ENCODE results near the gene PRG3. TPM values are rescaled to one million over a fixed set of nuclear protein-coding genes. Genes with fewer than 3 reads are reported as not detected.
"Not testable (repeated sequence)": the region's sequence is repeated elsewhere in the genome, so short reads cannot be mapped to it uniquely, and the experiment has no call there.

The PRG3 gene
- total RNA-seq, 1 experiment from 2014 or later: not detected

DNA sequence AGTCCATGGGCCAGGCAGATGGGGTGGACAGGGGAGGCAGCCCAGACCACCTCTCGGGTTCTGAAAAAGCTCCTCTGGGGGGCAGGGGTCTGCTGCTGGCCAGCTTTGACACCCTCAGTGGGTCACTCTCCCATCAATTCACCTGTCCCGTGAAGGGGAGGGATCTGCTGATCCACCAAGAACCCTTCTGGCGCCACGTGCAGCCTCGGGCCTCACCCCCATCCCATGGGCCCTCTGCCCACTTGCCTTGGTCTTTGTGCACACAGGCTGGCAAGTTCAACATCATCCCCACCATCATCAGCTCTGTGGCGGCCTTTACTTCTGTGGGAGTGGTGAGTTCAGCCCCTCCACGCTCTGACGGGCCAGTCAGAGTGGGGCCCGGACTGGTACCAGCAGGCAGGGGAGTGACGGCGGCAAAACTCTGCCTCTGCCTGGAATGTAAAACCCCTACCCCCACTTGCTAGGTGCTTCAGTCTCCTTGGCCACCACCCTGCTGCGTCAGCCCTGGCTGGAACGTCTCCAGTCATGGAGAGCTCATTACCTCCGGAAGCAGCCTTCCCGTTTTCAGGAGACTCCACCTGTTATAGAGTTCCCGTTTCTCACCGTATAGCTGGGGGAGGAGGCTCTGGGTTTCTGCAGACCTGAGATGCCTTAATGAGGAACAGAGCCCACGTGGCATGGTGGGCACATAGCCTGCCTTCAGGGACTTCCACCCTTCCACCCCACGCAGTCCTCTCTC is 12.7 kb downstream of the PRG3 start:
- Histone ChIP-seq H3K4me3 (no peak overlapping the region), H3K27ac (no peak overlapping the region), H3K27me3 (replicated peaks) (peaks cover 3% of the 10 kb centered on the region; the same call in 1 of the 2 replicates), H3K9me3 (replicated peaks) (no peaks in the 10 kb centered on the region), H3K4me1 (replicated peaks) (no peaks in the 10 kb centered on the region; the same call in 1 of the 2 replicates), H3K36me3 (no peaks in the 10 kb centered on the region)
- DNase-seq (ENCODE audit: low read depth in 1 of 2, low spot score in 2 of 2): no peak

DNA sequence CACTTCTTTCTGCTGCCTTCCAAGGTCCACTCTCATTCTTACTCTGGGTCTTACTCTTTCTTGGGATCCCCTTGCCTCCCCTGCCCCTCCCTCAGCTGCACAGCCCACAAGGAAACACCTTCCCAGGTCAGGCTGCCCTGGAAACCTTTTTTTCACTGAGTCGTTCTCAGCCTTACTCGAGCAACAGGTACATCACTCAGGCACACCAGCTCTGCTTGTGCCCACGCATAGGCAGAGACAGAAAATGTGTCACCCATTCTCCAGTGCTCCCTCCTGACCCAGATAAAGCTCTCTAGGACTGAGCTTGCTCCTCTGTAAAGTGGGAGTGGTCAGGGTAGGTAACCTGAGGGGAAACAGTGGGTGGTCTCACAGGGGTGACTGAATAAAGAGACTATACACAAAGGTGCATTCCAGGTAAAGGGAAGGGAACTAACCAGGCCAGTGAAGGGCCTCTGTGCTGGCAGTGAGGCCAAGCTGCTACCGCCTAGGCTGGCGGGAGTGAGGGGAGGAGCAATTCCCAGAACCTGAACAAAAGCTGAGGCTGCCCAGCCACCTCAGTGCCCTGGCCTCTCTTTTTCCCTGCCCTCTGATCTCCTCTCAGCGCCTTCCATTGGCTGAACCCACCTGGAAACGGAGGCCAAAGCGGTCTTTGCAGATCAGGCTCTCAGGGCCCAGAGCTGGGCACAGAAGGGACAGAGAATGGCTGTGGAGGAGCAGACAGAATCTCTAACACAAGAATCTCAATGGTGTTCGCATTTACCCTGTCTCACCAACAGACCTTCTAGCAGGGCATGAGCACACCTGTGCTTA is 15.9 kb downstream of the PRG3 start:
- no peak overlapping the region for H3K27ac ChIP-seq
- H3K4me3 ChIP-seq: no peak overlapping the region
- peaks cover 6% of the 10 kb centered on the region for H3K27me3 ChIP-seq (replicated peaks)
- no peaks in the 10 kb centered on the region for H3K36me3 ChIP-seq
- no peaks in the 10 kb centered on the region; the same call in 1 of the 2 replicates for H3K4me1 ChIP-seq (replicated peaks)
- no peak for DNase-seq (ENCODE audit: low read depth in 1 of 2, low spot score in 2 of 2)
- H3K9me3 ChIP-seq (replicated peaks): no peaks in the 10 kb centered on the region

DNA sequence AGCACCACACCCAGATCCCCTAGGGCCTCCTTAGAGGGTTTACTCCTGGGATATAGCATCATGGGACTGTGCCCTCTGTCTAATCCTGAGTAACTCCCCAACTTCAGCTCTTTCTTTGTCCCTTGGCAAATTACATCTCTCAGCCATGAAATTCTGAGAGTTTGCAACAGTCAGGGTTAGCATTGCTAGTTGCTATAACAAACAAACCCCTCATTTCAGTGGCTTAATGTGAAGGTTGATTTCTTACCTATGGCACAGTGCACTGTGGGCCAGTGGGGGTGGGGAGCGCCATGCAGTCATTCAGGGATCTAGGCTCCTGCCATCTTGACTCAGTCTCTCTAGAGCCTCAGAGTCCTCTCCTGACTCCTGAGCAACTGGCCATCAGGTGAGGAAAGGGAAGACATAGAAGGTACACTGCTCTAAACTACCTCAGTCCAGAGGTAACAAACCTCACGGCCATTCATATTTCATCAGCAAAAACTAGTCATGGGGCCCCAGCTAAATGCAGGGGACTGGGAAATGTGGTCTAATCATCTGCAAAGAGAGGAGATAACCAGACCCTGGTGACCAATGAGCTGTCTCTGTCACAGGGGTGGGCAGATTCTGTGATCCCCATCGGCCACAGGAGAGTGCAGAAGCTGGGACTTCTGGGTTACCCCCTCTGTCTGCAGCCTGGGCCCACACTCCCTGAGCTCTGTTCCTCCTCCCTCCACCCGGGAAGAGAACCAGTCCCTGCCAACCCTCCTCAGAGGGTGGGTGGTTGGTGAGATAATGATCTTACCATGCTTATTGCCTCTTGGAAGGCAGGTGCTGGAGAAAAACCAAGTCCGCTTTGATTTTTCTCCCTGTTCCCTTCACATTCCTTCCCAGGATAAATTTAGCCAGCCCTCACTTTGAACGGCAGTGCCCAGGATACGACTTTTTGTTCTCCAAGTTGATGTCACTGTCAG is 17.5 kb downstream of the PRG3 start:
- no peaks in the 10 kb centered on the region for H3K36me3 ChIP-seq
- peaks cover 10% of the 10 kb centered on the region for H3K27me3 ChIP-seq (replicated peaks)
- no peak for DNase-seq (ENCODE audit: low read depth in 1 of 2, low spot score in 2 of 2)
- no peak overlapping the region for H3K27ac ChIP-seq
- H3K4me1 ChIP-seq (replicated peaks): no peaks in the 10 kb centered on the region
- H3K4me3 ChIP-seq: no peak overlapping the region
- no peaks in the 10 kb centered on the region for H3K9me3 ChIP-seq (replicated peaks)

DNA sequence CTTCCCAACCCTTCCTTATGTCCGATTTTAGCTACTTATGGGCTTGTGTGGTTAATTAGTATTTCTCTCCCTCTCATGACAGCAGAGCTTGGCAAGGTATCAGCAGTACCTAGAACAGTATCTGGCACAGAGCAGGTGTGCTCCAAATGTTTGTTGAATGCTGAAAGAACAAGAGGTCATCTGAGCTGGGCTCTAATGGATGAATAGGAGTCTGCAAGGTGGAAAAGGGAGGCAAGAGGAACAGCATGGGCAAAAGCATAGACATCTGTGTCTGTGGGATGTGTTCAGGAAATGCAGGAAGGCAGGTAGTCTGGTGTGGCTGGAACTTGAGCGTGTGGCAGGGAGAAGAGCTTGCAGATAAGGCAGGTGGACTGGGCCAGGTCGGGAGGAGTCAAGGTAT is 19.0 kb downstream of the PRG3 start:
- Histone ChIP-seq H3K27ac (no peak overlapping the region), H3K27me3 (replicated peaks) (peaks cover 13% of the 10 kb centered on the region), H3K4me1 (replicated peaks) (no peaks in the 10 kb centered on the region), H3K36me3 (no peaks in the 10 kb centered on the region), H3K4me3 (no peak overlapping the region), H3K9me3 (replicated peaks) (no peaks in the 10 kb centered on the region)
- DNase-seq (ENCODE audit: low read depth in 1 of 2, low spot score in 2 of 2): no peak

DNA sequence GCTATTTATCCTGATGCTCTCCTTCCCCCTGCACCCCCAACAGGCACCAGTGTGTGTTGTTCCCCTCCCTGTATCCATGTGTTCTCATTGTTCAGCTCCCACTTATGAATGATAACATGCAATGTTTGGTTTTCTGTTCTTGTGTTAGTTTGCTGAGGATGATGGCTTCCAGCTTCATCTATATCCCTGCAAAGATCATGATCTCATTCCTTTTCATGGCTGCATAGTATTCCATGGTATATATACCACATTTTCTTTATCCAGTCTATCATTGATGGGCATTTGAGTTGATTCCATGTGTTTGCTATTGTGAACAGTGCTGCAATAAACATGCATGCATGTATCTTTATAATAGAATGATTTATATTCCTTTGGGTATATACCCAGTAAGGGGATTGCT is 19.5 kb downstream of the PRG3 start:
- not testable (repeated sequence) for H3K27ac ChIP-seq; H3K9me3 ChIP-seq (replicated peaks); H3K36me3 ChIP-seq; DNase-seq (ENCODE audit: low read depth in 1 of 2, low spot score in 2 of 2); H3K4me3 ChIP-seq; H3K4me1 ChIP-seq (replicated peaks)
- peaks cover 13% of the 10 kb centered on the region for H3K27me3 ChIP-seq (replicated peaks)

DNA sequence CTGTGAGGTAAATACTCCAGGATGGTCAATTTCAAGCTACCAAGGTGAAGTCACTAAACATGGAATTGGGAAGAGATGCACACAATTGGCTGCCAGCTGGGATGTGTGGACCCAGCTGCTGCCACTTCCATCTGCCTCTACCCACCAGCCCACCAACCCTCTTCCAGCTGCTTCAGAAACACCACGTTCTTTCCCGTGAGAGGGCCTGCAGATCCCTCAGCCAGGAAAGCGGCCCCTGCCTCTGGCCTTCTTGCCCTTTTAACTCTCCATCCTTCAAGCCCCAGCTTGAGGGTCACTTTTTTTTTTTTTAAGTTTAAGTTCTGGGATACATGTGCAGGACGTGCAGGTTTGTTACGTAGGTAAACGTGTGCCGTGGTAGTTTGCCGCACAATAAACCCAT is 20.0 kb downstream of the PRG3 start:
- H3K27ac ChIP-seq: no peak overlapping the region
- no peak overlapping the region for H3K4me3 ChIP-seq
- H3K27me3 ChIP-seq (replicated peaks): peaks cover 13% of the 10 kb centered on the region
- no peak for DNase-seq (ENCODE audit: low read depth in 1 of 2, low spot score in 2 of 2)
- H3K36me3 ChIP-seq: no peaks in the 10 kb centered on the region
- no peaks in the 10 kb centered on the region for H3K4me1 ChIP-seq (replicated peaks)
- no peaks in the 10 kb centered on the region for H3K9me3 ChIP-seq (replicated peaks)

DNA sequence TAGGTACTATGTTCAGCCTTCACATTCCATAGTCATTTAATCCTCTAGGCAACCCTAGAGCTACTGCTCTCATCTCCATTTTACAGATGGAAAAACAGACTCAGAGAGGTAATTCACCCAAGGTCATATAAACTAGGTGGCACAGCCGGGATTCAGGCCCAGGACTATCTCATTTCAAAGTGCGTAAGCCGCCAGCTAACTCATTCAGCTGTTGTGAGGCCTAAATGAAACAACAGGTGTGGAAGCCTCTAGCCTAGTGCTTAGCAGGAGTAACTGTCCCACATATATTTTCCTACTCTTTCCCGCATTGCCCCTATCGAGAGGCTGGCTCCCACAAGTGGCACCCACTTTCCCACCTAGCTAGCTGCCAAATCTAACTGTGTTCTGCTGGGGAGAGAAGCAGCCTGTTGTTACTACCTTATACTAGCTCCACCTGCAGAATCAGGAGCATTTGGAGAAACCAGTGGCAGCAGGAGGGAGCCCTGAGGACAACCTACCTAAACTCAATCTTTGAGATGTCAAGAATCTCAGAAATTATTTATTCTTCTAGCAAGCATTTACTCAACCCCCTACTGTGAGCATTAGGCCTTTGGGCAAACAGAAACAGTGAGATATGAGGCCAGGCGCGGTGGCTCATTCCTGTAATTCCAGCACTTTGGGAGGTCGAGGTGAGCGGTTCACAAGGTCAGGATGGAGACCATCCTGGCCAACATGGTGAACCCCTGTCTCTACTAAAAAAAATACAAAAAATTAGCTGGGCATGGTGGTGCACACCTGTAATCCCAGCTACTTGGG is 20.9 kb downstream of the PRG3 start:
- H3K9me3 ChIP-seq (replicated peaks): no peaks in the 10 kb centered on the region
- H3K27me3 ChIP-seq (replicated peaks): peaks cover 13% of the 10 kb centered on the region
- H3K4me3 ChIP-seq: no peak overlapping the region
- no peak overlapping the region for H3K27ac ChIP-seq
- no peak for DNase-seq (ENCODE audit: low read depth in 1 of 2, low spot score in 2 of 2)
- H3K36me3 ChIP-seq: no peaks in the 10 kb centered on the region
- no peaks in the 10 kb centered on the region for H3K4me1 ChIP-seq (replicated peaks)

DNA sequence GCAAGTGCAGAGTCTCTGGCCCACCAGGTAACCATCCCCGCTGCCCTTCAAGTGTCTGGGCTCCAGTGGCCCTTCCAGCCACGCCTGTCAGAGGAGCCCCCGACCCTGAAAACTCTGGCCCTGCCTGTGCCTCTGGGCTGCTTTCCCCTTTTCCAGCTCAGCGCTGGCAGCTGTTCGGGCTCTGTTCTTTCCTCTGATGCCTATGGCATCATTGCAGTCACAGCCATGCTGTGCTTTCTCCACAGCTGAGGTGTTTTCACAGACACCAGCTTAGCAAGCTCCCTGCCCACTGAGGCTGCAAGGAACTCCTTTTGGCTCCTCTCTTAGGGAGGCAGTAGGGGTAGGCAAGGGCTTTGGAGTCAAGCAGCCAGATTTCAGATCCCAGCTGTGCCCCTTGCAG is 21.6 kb downstream of the PRG3 start:
- no peaks in the 10 kb centered on the region for H3K4me1 ChIP-seq (replicated peaks)
- no peak for DNase-seq (ENCODE audit: low read depth in 1 of 2, low spot score in 2 of 2)
- peaks cover 13% of the 10 kb centered on the region for H3K27me3 ChIP-seq (replicated peaks)
- no peak overlapping the region for H3K4me3 ChIP-seq
- H3K9me3 ChIP-seq (replicated peaks): no peaks in the 10 kb centered on the region
- no peak overlapping the region for H3K27ac ChIP-seq
- H3K36me3 ChIP-seq: no peaks in the 10 kb centered on the region

DNA sequence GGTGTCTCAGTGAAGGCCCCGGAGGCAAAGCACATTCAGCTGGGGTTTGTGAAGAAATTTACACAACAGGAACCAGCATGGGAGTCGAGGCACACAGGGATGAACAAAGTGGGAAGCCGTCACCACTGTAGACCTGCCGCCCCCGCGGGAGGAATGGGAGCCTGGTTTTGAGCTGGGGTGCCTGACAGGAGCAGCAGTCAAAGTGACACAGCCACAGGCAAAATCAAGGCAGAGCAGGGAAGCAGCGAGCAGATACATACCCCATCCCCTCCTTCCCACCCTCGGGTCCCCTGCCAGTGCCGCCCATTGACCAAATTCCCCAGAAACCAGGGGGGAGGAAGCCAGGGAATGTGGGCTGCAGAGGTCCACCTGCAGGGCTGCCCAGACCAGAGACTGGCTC is 22.0 kb downstream of the PRG3 start:
- no peak overlapping the region for H3K27ac ChIP-seq
- DNase-seq (ENCODE audit: low read depth in 1 of 2, low spot score in 2 of 2): no peak
- no peaks in the 10 kb centered on the region for H3K36me3 ChIP-seq

DNA sequence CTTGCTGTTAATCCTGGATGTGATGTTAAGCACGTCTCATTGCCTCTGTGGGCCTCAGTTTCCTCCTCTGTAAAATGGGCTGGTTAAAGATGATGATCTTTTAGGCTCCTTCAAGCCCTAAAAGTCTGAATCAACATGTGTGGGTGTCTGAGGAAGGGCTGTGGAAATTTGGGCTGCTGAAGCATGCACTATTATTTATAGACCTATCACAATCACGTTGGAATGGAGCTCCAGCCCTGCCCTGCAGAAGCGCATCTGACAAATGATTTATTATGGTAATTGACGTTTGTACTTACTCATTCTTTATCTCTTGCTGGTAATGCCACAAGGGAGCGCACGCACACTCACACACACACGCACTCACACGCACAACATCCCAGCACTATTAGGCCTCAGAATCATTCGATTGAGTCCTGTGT is 22.4 kb downstream of the PRG3 start:
- no peaks in the 10 kb centered on the region for H3K4me1 ChIP-seq (replicated peaks)
- H3K36me3 ChIP-seq: no peaks in the 10 kb centered on the region
- no peak for DNase-seq (ENCODE audit: low read depth in 1 of 2, low spot score in 2 of 2)
- H3K27me3 ChIP-seq (replicated peaks): peaks cover 13% of the 10 kb centered on the region
- H3K4me3 ChIP-seq: no peak overlapping the region
- H3K9me3 ChIP-seq (replicated peaks): no peaks in the 10 kb centered on the region
- H3K27ac ChIP-seq: no peak overlapping the region

More for the DNA sequence above, 22.0 kb downstream of the PRG3 start:
- Histone ChIP-seq H3K4me1 (replicated peaks) (no peaks in the 10 kb centered on the region), H3K27me3 (replicated peaks) (peaks cover 13% of the 10 kb centered on the region), H3K4me3 (no peak overlapping the region), H3K9me3 (replicated peaks) (no peaks in the 10 kb centered on the region)

DNA sequence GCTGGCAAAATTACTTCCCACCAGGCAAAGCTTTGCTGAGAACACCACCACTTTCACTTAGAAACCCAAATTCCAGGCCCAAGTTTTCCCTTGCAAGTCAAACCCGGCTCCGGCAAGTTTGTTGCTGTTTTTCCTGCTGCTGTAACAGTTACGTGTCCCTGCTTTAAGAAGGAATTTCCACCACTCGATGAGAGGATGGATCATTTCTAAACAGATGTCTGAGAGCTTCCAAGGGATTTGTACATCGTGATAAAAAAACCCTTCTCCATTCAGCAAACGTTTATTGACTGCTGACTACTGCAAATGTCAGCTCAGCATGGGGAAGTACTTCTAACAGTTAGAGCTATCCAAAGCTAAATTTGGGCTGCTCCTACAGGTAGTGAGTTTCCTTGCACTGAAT is 23.1 kb downstream of the PRG3 start:
- no peak overlapping the region for H3K27ac ChIP-seq
- no peaks in the 10 kb centered on the region for H3K4me1 ChIP-seq (replicated peaks)
- peaks cover 13% of the 10 kb centered on the region for H3K27me3 ChIP-seq (replicated peaks)
- DNase-seq (ENCODE audit: low read depth in 1 of 2, low spot score in 2 of 2): no peak
- H3K36me3 ChIP-seq: no peaks in the 10 kb centered on the region
- no peak overlapping the region for H3K4me3 ChIP-seq
- H3K9me3 ChIP-seq (replicated peaks): no peaks in the 10 kb centered on the region

DNA sequence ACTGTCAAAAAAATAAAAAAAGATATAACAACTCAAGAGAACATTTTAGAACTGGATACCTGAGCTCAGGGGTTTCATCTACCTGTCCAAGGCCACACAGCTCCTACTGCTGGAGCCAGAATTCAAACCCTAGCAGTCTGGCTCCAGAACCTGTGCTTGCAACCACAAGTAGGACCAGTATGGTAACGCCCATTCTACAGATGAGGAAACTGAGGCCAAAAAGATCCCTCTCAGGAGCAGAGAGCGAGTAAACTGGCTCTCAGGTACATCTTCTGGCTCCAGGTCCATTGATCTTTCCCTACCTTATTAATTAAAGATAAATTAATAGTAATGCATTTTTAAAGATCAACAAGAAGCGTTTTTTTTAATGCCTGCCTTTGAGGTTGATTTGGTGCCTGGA is 23.6 kb downstream of the PRG3 start:
- no peak overlapping the region for H3K4me3 ChIP-seq
- no peak overlapping the region for H3K27ac ChIP-seq
- H3K27me3 ChIP-seq (replicated peaks): peaks cover 13% of the 10 kb centered on the region
- no peaks in the 10 kb centered on the region for H3K9me3 ChIP-seq (replicated peaks)
- no peaks in the 10 kb centered on the region for H3K4me1 ChIP-seq (replicated peaks)
- H3K36me3 ChIP-seq: no peaks in the 10 kb centered on the region
- DNase-seq (ENCODE audit: low read depth in 1 of 2, low spot score in 2 of 2): no peak

DNA sequence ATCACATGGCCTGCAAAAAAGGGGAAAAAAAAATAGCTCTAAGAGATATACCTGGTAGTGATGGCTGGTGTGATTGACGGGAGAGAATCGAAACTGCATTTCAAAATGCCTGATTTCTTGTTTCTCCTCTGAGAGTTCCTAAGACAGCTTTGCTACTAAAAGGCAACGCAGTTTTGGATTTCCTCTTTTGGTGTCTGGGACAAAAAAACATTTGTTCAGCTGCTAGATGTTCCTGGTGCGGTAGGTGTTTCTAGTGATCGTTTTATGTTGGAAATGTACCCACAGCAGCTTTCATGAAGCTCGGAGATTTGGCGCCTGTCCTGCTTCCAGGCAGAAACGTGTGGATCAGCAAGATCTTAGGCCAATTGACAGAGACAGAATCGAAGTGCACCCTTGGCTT is 24.7 kb downstream of the PRG3 start:
- H3K27me3 ChIP-seq (replicated peaks): peaks cover 10% of the 10 kb centered on the region
- H3K9me3 ChIP-seq (replicated peaks): no peaks in the 10 kb centered on the region
- H3K27ac ChIP-seq: no peak overlapping the region
- H3K36me3 ChIP-seq: no peaks in the 10 kb centered on the region
- no peaks in the 10 kb centered on the region for H3K4me1 ChIP-seq (replicated peaks)
- DNase-seq (ENCODE audit: low read depth in 1 of 2, low spot score in 2 of 2): no peak
- H3K4me3 ChIP-seq: no peak overlapping the region

Data from SJSA1 (cell line).